Panc1 (cell line): ENCODE measurements around the gene COTL1. TPM values are rescaled to one million over a fixed set of nuclear protein-coding genes. Genes with fewer than 3 reads are reported as not detected.
"Not testable (repeated sequence)": the region's sequence is repeated elsewhere in the genome, so short reads cannot be mapped to it uniquely, and the experiment has no call there.

Experiments
- ATAC-seq: fragments of 200-7000 bp; cut with Tn5 transposase; 2 replicates; pipeline ENCODE4 v1.9.1; 2020; ENCODE audit warnings: mild to moderate bottlenecking, moderate library complexity
- BruUV-seq: library from RNA; stranded (reverse); fragments of 400-500 nt; replicated peaks from 2 replicates; lab custom pipeline; 2021; lab: Mats Ljungman, UMichigan
- CTCF ChIA-PET: fragments of 300-600 bp; sonication (Branson Sonifier 250); formaldehyde crosslinking; loops from one replicate; lab custom pipeline; 2022; ENCODE audit warnings: antibody characterized with exemption; lab: Charles Lee
- POLR2A ChIA-PET: fragments of 300-600 bp; sonication (Branson Sonifier 250); formaldehyde crosslinking; loops from one replicate; lab custom pipeline; 2022; ENCODE audit warnings: antibody characterized with exemption; lab: Charles Lee
- DNase-seq: peaks from one replicate; pipeline ENCODE4 v3.0.0-alpha.2; 2010; ENCODE audit warnings: low read depth, low spot score
- H3K27ac ChIP-seq: 2 replicates; pipeline ENCODE4 v1.5.1; 2011; ENCODE audit warnings: mild to moderate bottlenecking, low read length, inconsistent platforms
- H3K27me3 ChIP-seq: fragments of 200-500 bp; sonication (Bioruptor generic); 2 replicates; pipeline ENCODE4 v1.6.0; 2014; ENCODE audit warnings: low read length, inconsistent platforms; ENCODE audit not compliant: control insufficient read depth, insufficient read depth
- H3K36me3 ChIP-seq: fragments of 200-500 bp; sonication (Bioruptor generic); 2 replicates; pipeline ENCODE4 v1.5.1; 2014; ENCODE audit warnings: inconsistent platforms, mild to moderate bottlenecking, low read length, moderate library complexity; ENCODE audit not compliant: control insufficient read depth, insufficient read depth
- H3K4me1 ChIP-seq: 2 replicates; pipeline ENCODE4 v1.5.1; 2011; ENCODE audit warnings: inconsistent platforms, mild to moderate bottlenecking, low read length, moderate library complexity; ENCODE audit not compliant: control insufficient read depth, insufficient read depth
- H3K4me3 ChIP-seq, 2 experiments: 2 replicates each; pipeline ENCODE4 v1.5.1; 2011 to 2012; ENCODE audit warnings: low read depth in 2 of 2, low read length in 2 of 2, mild to moderate bottlenecking in 2 of 2, inconsistent platforms in 1 of 2, moderate library complexity in 1 of 2
- H3K9me3 ChIP-seq: fragments of 200-500 bp; sonication (Bioruptor generic); 2 replicates; pipeline ENCODE4 v1.5.1; 2014; ENCODE audit warnings: low read depth, mild to moderate bottlenecking, inconsistent platforms, low read length, moderate library complexity; ENCODE audit not compliant: control insufficient read depth, insufficient read depth
- POLR2AphosphoS5 ChIP-seq: IDR thresholded peaks from 2 replicates; pipeline ENCODE4 v1.6.1; 2012; ENCODE audit warnings: mild to moderate bottlenecking, low read depth, low read length, moderate library complexity
- SIN3A ChIP-seq: IDR thresholded peaks from 2 replicates; pipeline ENCODE4 v1.6.1; 2012; ENCODE audit warnings: low read depth, mild to moderate bottlenecking, low read length, moderate library complexity, borderline replicate concordance; ENCODE audit not compliant: insufficient read depth
- TCF7L2 ChIP-seq: IDR thresholded peaks from 2 replicates; pipeline ENCODE4 v1.6.1; 2011; ENCODE audit warnings: mild to moderate bottlenecking, low read depth, low read length, inconsistent platforms
- in situ Hi-C: cut with HindIII; loops from 2 replicates; pipeline ENCODE4 v1.10.0; 2016; ENCODE audit warnings: low sequenced_read_pairs, low pct_unique_long_range_greater_than_20kb
- intact Hi-C: fragments of 100-400 bp; cut with micrococcal nuclease; formaldehyde crosslinking; loops from one replicate; pipeline ENCODE4 v1.10.0; 2022; ENCODE audit not compliant: unreplicated experiment
- total RNA-seq: library from RNA; stranded (reverse); gene quantifications from one replicate; pipeline ENCODE4 v1.2.1, GENCODE V29; 2021; ENCODE audit not compliant: unreplicated experiment
- TF ChIP-seq, protein P1 (sequence below): fragments of 450-650 bp; IDR thresholded peaks from 2 replicates; pipeline ENCODE4 v1.5.1; 2017; ENCODE audit warnings: mild to moderate bottlenecking
- TF ChIP-seq, protein P2 (sequence below), 2 experiments: IDR thresholded peaks; 2 replicates each; pipeline ENCODE4 v1.6.1; 2011 to 2012; ENCODE audit warnings: low read depth in 2 of 2, control low read depth in 1 of 2, low read length in 1 of 2, mild to moderate bottlenecking in 1 of 2, moderate library complexity in 1 of 2; ENCODE audit not compliant: insufficient read depth in 1 of 2

Gene COTL1
- total RNA-seq, 1 experiment from 2014 or later: 302 TPM

DNA sequence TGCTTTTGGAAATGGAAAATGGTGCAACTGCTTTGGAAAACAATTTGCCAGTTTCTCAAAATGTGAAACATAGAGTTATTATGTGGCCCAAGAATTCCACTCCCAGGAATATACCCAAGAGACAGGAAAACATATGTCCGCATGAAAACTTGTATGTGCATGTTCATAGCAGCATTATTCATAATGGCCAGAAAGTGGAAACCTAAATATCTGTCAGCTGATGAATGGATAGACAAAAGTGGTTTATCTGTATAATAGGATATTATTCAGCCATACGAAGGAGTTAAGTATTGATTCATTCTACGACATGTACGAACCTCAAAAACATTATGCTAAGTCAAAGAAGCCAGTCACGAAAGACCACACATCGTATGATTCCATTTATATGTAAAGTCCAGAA, 7.7 kb upstream of the COTL1 start:
- ChIA-PET POLR2A (no interaction called here), CTCF (no interaction called here)
- intact Hi-C loops: no loop called here
- BruUV-seq: no TSS peak
- Histone ChIP-seq H3K27me3 (no peaks in the 10 kb centered on the region), H3K27ac (no peak overlapping the region), H3K4me3 (no peak overlapping the region), H3K36me3 (no peaks in the 10 kb centered on the region), H3K4me1 (no peaks in the 10 kb centered on the region; the same call in 1 of the 2 replicates), H3K9me3 (no peaks in the 10 kb centered on the region)
- TF ChIP-seq, protein P1, sequence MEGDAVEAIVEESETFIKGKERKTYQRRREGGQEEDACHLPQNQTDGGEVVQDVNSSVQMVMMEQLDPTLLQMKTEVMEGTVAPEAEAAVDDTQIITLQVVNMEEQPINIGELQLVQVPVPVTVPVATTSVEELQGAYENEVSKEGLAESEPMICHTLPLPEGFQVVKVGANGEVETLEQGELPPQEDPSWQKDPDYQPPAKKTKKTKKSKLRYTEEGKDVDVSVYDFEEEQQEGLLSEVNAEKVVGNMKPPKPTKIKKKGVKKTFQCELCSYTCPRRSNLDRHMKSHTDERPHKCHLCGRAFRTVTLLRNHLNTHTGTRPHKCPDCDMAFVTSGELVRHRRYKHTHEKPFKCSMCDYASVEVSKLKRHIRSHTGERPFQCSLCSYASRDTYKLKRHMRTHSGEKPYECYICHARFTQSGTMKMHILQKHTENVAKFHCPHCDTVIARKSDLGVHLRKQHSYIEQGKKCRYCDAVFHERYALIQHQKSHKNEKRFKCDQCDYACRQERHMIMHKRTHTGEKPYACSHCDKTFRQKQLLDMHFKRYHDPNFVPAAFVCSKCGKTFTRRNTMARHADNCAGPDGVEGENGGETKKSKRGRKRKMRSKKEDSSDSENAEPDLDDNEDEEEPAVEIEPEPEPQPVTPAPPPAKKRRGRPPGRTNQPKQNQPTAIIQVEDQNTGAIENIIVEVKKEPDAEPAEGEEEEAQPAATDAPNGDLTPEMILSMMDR: no peak
- TF ChIP-seq POLR2AphosphoS5 (no peak), SIN3A (no peak)
- in situ Hi-C loops: no loop called here
- DNase-seq (no peak), ATAC-seq (no peak)

DNA sequence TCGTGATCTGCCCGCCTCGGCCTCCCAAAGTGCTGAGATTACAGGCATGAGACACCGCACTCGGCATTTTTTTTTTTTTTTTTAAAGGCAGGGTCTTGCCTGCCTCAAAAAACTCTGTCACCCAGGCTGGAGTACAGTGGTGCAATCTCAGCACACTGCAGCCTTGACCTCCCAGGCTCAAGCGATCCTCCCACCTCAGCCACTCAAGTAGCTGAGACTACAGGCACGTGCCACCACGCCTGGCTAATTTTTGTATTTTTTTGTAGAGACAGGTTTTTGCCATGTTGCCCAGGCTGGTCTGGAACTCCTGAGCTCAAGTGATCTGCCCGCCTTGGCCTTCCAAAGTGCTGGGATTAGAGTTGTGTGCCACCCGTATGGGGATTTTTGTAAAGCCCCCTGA, 3.0 kb upstream of the COTL1 start:
- in situ Hi-C loops, H3K27ac ChIP-seq, H3K27me3 ChIP-seq, ATAC-seq, DNase-seq, H3K9me3 ChIP-seq, BruUV-seq, H3K36me3 ChIP-seq, H3K4me3 ChIP-seq: not testable (repeated sequence)
- H3K4me1 ChIP-seq: peaks cover 12% of the 10 kb centered on the region
- intact Hi-C loops: loop anchor here (5.0 kb wide), 1 partner anchor 106 kb away; no protein-coding TSS in a partner anchor
- ChIA-PET CTCF (interaction anchor here (0.5 to 2.6 kb wide), 4 partner anchors 21 to 134 kb away, joined by 3 to 13 read pairs (median 5); no protein-coding TSS in a partner anchor), POLR2A (interaction anchor here (0.7 kb wide), 1 partner anchor 88 kb away, joined by 3 read pairs; no protein-coding TSS in a partner anchor)

DNA sequence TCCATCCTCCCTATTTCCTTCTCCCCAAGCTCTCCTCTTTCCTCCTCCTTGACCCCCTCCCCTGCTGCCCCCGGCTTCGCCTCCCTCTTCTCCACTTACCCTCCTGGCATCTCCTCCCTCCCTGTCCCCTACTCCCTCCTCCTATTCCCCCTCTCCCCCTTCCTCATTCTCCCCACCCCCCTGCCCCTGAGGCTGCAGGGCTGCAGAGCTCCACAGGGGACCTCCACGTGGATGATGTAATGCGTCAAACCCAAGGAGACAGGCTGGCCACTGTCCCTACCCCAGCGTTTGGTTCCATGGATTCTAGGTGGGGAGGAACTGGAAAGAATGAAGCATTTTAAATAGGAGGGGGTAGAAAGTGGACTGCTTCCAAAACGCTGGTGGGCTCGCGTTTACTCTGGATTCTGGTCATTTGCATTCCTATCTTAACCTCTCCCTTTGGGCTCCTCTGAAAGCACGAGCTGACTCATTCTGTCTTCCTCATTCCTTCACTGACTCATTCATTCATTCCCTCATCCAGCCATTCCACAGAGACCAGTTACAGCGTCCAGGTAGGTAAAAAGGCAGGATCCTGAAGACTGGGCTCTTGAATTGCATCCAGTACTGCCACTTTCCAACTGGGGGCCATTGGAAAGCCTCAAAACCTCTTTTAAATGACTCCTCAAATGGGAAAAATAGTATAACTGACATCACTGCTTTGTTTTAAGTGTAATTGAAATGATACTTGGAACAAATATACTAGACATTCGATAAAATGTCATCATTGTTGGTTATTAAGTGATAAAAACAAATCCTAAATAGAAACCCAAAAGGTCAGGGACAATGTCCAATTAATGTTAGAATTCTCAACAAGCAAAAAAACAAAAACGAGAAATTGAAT, 943 bp upstream of the COTL1 start:
- H3K27me3 ChIP-seq: no peaks in the 10 kb centered on the region
- H3K27ac ChIP-seq: peak overlapping the region; percentile 87
- peak overlapping the region; percentile 20 to 49 for H3K4me3 ChIP-seq
- ChIA-PET CTCF (interaction anchor here (0.7 kb wide), 1 partner anchor 29 kb away, joined by 3 read pairs; the partner anchor contains the start of gene KLHL36), POLR2A (no interaction called here)
- peaks cover 4% of the 10 kb centered on the region; the same call in 1 of the 2 replicates for H3K36me3 ChIP-seq
- ATAC-seq (peak; percentile 71), DNase-seq (peak; percentile 82)
- TF ChIP-seq, protein P2, sequence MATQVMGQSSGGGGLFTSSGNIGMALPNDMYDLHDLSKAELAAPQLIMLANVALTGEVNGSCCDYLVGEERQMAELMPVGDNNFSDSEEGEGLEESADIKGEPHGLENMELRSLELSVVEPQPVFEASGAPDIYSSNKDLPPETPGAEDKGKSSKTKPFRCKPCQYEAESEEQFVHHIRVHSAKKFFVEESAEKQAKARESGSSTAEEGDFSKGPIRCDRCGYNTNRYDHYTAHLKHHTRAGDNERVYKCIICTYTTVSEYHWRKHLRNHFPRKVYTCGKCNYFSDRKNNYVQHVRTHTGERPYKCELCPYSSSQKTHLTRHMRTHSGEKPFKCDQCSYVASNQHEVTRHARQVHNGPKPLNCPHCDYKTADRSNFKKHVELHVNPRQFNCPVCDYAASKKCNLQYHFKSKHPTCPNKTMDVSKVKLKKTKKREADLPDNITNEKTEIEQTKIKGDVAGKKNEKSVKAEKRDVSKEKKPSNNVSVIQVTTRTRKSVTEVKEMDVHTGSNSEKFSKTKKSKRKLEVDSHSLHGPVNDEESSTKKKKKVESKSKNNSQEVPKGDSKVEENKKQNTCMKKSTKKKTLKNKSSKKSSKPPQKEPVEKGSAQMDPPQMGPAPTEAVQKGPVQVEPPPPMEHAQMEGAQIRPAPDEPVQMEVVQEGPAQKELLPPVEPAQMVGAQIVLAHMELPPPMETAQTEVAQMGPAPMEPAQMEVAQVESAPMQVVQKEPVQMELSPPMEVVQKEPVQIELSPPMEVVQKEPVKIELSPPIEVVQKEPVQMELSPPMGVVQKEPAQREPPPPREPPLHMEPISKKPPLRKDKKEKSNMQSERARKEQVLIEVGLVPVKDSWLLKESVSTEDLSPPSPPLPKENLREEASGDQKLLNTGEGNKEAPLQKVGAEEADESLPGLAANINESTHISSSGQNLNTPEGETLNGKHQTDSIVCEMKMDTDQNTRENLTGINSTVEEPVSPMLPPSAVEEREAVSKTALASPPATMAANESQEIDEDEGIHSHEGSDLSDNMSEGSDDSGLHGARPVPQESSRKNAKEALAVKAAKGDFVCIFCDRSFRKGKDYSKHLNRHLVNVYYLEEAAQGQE (IDR thresholded peaks at IDR 0.05; ENCODE audit: insufficient read depth in 1 of 2, low read depth in 2 of 2, low read length in 1 of 2): no peak
- TF ChIP-seq, protein P1: no peak
- TF ChIP-seq SIN3A: no peak
- TF ChIP-seq TCF7L2: no peak
- TF ChIP-seq POLR2AphosphoS5: no peak
- in situ Hi-C loops (no loop called here), intact Hi-C loops (no loop called here)
- no TSS peak for BruUV-seq
- H3K9me3 ChIP-seq: no peaks in the 10 kb centered on the region
- H3K4me1 ChIP-seq: peaks cover 31% of the 10 kb centered on the region
